Activated CD8-positive, alpha-beta memory T cell treated with anti-CD3 and anti-CD28 coated beads for 48 hours (primary cell): ENCODE results near the gene MBNL2.

Source experiments
- DNase-seq, 3 experiments: peaks; one replicate each; pipeline ENCODE4 v3.0.0-alpha.2; 2020; ENCODE audit warnings: low read depth in 2 of 3, low spot score in 2 of 3

Gene MBNL2

GRCh38 chr13:97211300-97211699 lies 10.8 kb upstream of the MBNL2 start:
- no peak for DNase-seq

GRCh38 chr13:97212004-97212403 lies 10.1 kb upstream of the MBNL2 start:
- DNase-seq, result no peak

GRCh38 chr13:97212601-97213040 lies 9.5 kb upstream of the MBNL2 start:
- no peak for DNase-seq

GRCh38 chr13:97214921-97215320 lies 7.2 kb upstream of the MBNL2 start:
- DNase-seq, result no peak

- DNase-seq, result no peak
Measured at GRCh38 chr13:97215325-97215724, 6.8 kb upstream of the MBNL2 start.

- no peak for DNase-seq
Measured at GRCh38 chr13:97219226-97219625, 2.9 kb upstream of the MBNL2 start.

- no peak for DNase-seq
Measured at GRCh38 chr13:97220151-97220900, 1.8 kb upstream of the MBNL2 start.

GRCh38 chr13:97221046-97221445 lies 1.1 kb upstream of the MBNL2 start:
- no peak for DNase-seq

GRCh38 chr13:97221466-97221865 lies 667 bp upstream of the MBNL2 start:
- DNase-seq, result no peak

GRCh38 chr13:97223037-97223710 lies 1.0 kb downstream of the MBNL2 start:
- DNase-seq, result no peak

GRCh38 chr13:97223711-97224541 lies 1.8 kb downstream of the MBNL2 start:
- no peak for DNase-seq

GRCh38 chr13:97224544-97225300 lies 2.6 kb downstream of the MBNL2 start:
- no peak for DNase-seq

GRCh38 chr13:97225533-97225932 lies 3.4 kb downstream of the MBNL2 start:
- no peak for DNase-seq

GRCh38 chr13:97226013-97226412 lies 3.9 kb downstream of the MBNL2 start:
- no peak for DNase-seq

GRCh38 chr13:97226788-97227627 lies 4.9 kb downstream of the MBNL2 start:
- no peak for DNase-seq

- no peak for DNase-seq
Measured at GRCh38 chr13:97228850-97229521, 6.9 kb downstream of the MBNL2 start.

GRCh38 chr13:97229699-97230098 lies 7.6 kb downstream of the MBNL2 start:
- no peak for DNase-seq

GRCh38 chr13:97231118-97231828 lies 9.1 kb downstream of the MBNL2 start:
- no peak for DNase-seq

GRCh38 chr13:97231829-97232196 lies 9.7 kb downstream of the MBNL2 start:
- no peak for DNase-seq
